Spleen (tissue), 11 donors: Measurements from ENCODE around the gene MERTK. TPM values are rescaled to one million over a fixed set of nuclear protein-coding genes. Genes with fewer than 3 reads are reported as not detected.
A peak's percentile ranks its signal among the peaks of the same experiment; 100 is the strongest.

Source experiments
- DNase-seq: peaks from one replicate; pipeline ENCODE4 v3.0.0-alpha.2; 2020
- H3K27ac ChIP-seq, 8 donors: fragments of 200-600 bp; sonication (generic) in 7 of 8; 1 replicate in 4 of 8; 2 replicates in 4 of 8; pipeline versions ENCODE4 v1.5.0 to v1.8.0; 2016 to 2021; ENCODE audit warnings: inconsistent platforms in 4 of 8, mild to moderate bottlenecking in 4 of 8, moderate library complexity in 1 of 8
- H3K27me3 ChIP-seq, 7 donors: fragments of 200-600 bp; sonication (generic) in 6 of 7; replicated peaks in 1 of 7; 1 replicate in 4 of 7; 2 replicates in 3 of 7; pipeline versions ENCODE4 v1.5.0 to v1.8.0; 2016 to 2021; ENCODE audit warnings: inconsistent platforms in 3 of 7, mild to moderate bottlenecking in 1 of 7
- H3K36me3 ChIP-seq, 6 donors: fragments of 200-600 bp; sonication (generic) in 5 of 6; 1 replicate in 4 of 6; 2 replicates in 2 of 6; pipeline versions ENCODE4 v1.5.0 to v1.8.0; 2016 to 2021; ENCODE audit warnings: inconsistent platforms in 2 of 6
- H3K4me1 ChIP-seq, 6 donors: fragments of 200-600 bp; sonication (generic) in 5 of 6; 1 replicate in 3 of 6; 2 replicates in 3 of 6; pipeline versions ENCODE4 v1.5.0 to v1.8.0; 2016 to 2021; ENCODE audit warnings: inconsistent platforms in 3 of 6
- H3K4me3 ChIP-seq, 8 donors: fragments of 200-600 bp; sonication (generic) in 7 of 8; 1 replicate in 4 of 8; 2 replicates in 4 of 8; pipeline versions ENCODE4 v1.5.0 to v1.8.0; 2016 to 2021; ENCODE audit warnings: inconsistent platforms in 4 of 8, mild to moderate bottlenecking in 4 of 8, moderate library complexity in 2 of 8
- H3K9me3 ChIP-seq, 8 donors: fragments of 200-600 bp; sonication (generic) in 7 of 8; 1 replicate in 4 of 8; 2 replicates in 4 of 8; pipeline versions ENCODE4 v1.5.0 to v1.8.0; 2016 to 2021; ENCODE audit warnings: inconsistent platforms in 4 of 8
- CTCF ChIP-seq, 11 experiments: fragments of 200-600 bp in 7 of 11; fragments of 450-650 bp in 4 of 11; sonication (generic) in 4 of 11; IDR thresholded peaks in 8 of 11; conservative IDR thresholded peaks in 3 of 11; 1 replicate in 7 of 11; 2 replicates in 4 of 11; pipeline versions ENCODE4 v1.4.0 to v1.8.0; 2016 to 2021; ENCODE audit warnings: antibody characterized with exemption in 11 of 11, inconsistent platforms in 4 of 11, mild to moderate bottlenecking in 1 of 11
- POLR2A ChIP-seq, 3 donors: fragments of 450-650 bp; IDR thresholded peaks; one replicate each; pipeline ENCODE4 v1.5.1; 2017; ENCODE audit warnings: antibody characterized with exemption in 3 of 3, mild to moderate bottlenecking in 1 of 3
- POLR2AphosphoS5 ChIP-seq, 3 donors: sonication (generic); formaldehyde crosslinking; IDR thresholded peaks; one replicate each; pipeline ENCODE4 v1.5.1; 2017; ENCODE audit warnings: antibody characterized with exemption in 3 of 3
- WGBS, 5 donors: extraction: QIAGEN DNeasy Blood & Tissue Kit in 3 of 5; methylation state at CpG; one replicate each; pipeline versions ENCODE4 v1.1.5 to v1.1.7; 2013 to 2018; 5-methylcytosine and 5-hydroxymethylcytosine counted together
- intact Hi-C: fragments of 100-400 bp; cut with DNase I; formaldehyde crosslinking; loops from one replicate; pipeline ENCODE4 v1.15.0; 2023; ENCODE audit warnings: low total_unique reads
- polyA plus RNA-seq, 3 donors: library from polyadenylated mRNA; stranded (reverse); fragments of 200-250 nt; gene quantifications; one replicate each; pipeline ENCODE4 v1.2.1, GENCODE V29; 2013
- total RNA-seq, 7 donors: library from RNA; depleted of rRNA in 3 of 7; stranded (reverse); fragments of >200 nt in 3 of 7; fragmentation: NEBNext Ultra II Directional in 4 of 7; extraction: Animal tissue kit (Norgen Biotek cat#: 25700) in 4 of 7; gene quantifications; one replicate each; pipeline versions ENCODE4 v1.1.0 to v1.2.1, GENCODE V29; 2016 to 2021
- donor health status: healthy with polysubstance abuse.
- donor health status: DM: no; HTN: no; CAD: no; lungs with moderate emphysema.
- donor health status: DM: no; HTN: no; CAD: no.
- donor health status: Bipolar disorder and iron deficiency.
- donor health status: healthy.
- donor health status: DM: no; HTN: no; CAD: no.
- donor health status: DM: yes; HTN: yes; CAD: no.

The MERTK gene
- total and polyA plus RNA-seq, 10 donors = 6.9 to 127 (median 49.7) TPM

- WGBS, 5 donors = 85 to 96% (median 89%) methylated on average over 1 of the region's 1 CpG
These were observed 151.9 kb downstream of the MERTK start for GRCh38 chr2:112050316-112050715.

GRCh38 chr2:112053917-112054846 is 155.8 kb downstream of the MERTK start:
- Histone ChIP-seq H3K27ac (peak overlapping the region; percentile 87 to 99 (median 94)), H3K4me3 (peak overlapping the region; percentile 33 to 91 (median 53)), H3K27me3 (no peaks in the 10 kb centered on the region), H3K9me3 (no peaks in the 10 kb centered on the region), H3K4me1 (peaks cover 20 to 63% (median 45%) of the 10 kb centered on the region in 6 donors), H3K36me3 (peaks cover 0 to 3% (median 0%) of the 10 kb centered on the region in 6 donors)
- intact Hi-C loops = no loop called here
- TF ChIP-seq POLR2A (IDR thresholded peaks at IDR 0.05) (no peak), CTCF (IDR thresholded peaks at IDR 0.05 in 8 of 11, conservative IDR thresholded peaks at IDR 0.05 in 3 of 11) (peak in 1 of 11 experiments; percentile 12), POLR2AphosphoS5 (IDR thresholded peaks at IDR 0.05) (peak; percentile 67 to 81 (median 78))
- DNase-seq = peak; percentile 100
- 1 to 2% (median 2%) methylated on average over 48 to 62 of the region's 62 CpGs for WGBS, 5 donors

More at GRCh38 chr2:112050316-112050715, 151.9 kb downstream of the MERTK start:
- H3K27ac ChIP-seq = no peak overlapping the region
- DNase-seq = no peak
- no peak overlapping the region for H3K4me3 ChIP-seq
- H3K4me1 ChIP-seq = peaks cover 6 to 41% (median 24%) of the 10 kb centered on the region in 6 donors
- H3K27me3 ChIP-seq = no peaks in the 10 kb centered on the region
- no peaks in the 10 kb centered on the region for H3K36me3 ChIP-seq
- TF ChIP-seq POLR2AphosphoS5 (IDR thresholded peaks at IDR 0.05) = no peak
- H3K9me3 ChIP-seq = peaks cover 0 to 9% (median 6%) of the 10 kb centered on the region in 8 donors
- intact Hi-C loops = no loop called here

GRCh38 chr2:112054847-112055729 is 156.7 kb downstream of the MERTK start, which contains the start of gene TMEM87B:
Gene TMEM87B, plus strand, starts transcription at chr2:112055269. Its CDS starts 323 bp downstream, at chr2:112055592.
- 1% methylated on average over 31 to 86 of the region's 90 CpGs for WGBS, 5 donors
- TF ChIP-seq POLR2A (IDR thresholded peaks at IDR 0.05) = peak; percentile 21 to 88 (median 45)
- TF ChIP-seq POLR2AphosphoS5 (IDR thresholded peaks at IDR 0.05) = peak; percentile 96 to 98 (median 96)
- TF ChIP-seq CTCF (IDR thresholded peaks at IDR 0.05 in 8 of 11, conservative IDR thresholded peaks at IDR 0.05 in 3 of 11) = no peak
- Histone ChIP-seq H3K4me3 (peak within 1 kb of the TSS; percentile 71 to 98 (median 94)), H3K27me3 (no peaks in the 10 kb centered on the region), H3K9me3 (no peaks in the 10 kb centered on the region), H3K4me1 (peaks cover 20 to 60% (median 49%) of the 10 kb centered on the region in 6 donors), H3K27ac (peak within 1 kb of the TSS; percentile 96 to 99 (median 98)), H3K36me3 (peaks cover 0 to 12% (median 1%) of the 10 kb centered on the region in 6 donors)
- intact Hi-C loops = no loop called here
- DNase-seq = peak; percentile 100
